CD14-positive monocyte (primary cell): Measurements from ENCODE around the gene ZNF32. TPM values are rescaled to one million over a fixed set of nuclear protein-coding genes. Genes with fewer than 3 reads are reported as not detected.

Experiments used
- DNase-seq, 3 donors: peaks; one replicate each; pipeline ENCODE4 v3.0.0-alpha.2; 2011 to 2022
- H2AFZ ChIP-seq: 2 replicates; pipeline ENCODE4 v1.6.0; 2012; ENCODE audit warnings: mild to moderate bottlenecking, low read depth, low read length, inconsistent platforms; ENCODE audit not compliant: insufficient read depth, poor library complexity, severe bottlenecking
- H3K27ac ChIP-seq, 2 donors: 1 replicate in 1 of 2; 2 replicates in 1 of 2; pipeline ENCODE4 v1.5.1; 2012 to 2013; ENCODE audit warnings: low read length in 2 of 2, control low read depth in 1 of 2, inconsistent platforms in 1 of 2, low read depth in 1 of 2, mild to moderate bottlenecking in 1 of 2
- H3K27me3 ChIP-seq, 2 donors: one replicate each; pipeline versions ENCODE4 v1.6.0 to v1.6.1; 2011 to 2013; ENCODE audit warnings: low read length in 2 of 2; ENCODE audit not compliant: control insufficient read depth in 2 of 2, insufficient read depth in 2 of 2
- H3K36me3 ChIP-seq, 2 donors: replicated peaks in 1 of 2; 1 replicate in 1 of 2; 2 replicates in 1 of 2; pipeline versions ENCODE4 v1.5.1 to v1.6.1; 2012 to 2013; ENCODE audit warnings: low read length in 2 of 2, control low read depth in 1 of 2, inconsistent platforms in 1 of 2, mild to moderate bottlenecking in 1 of 2; ENCODE audit not compliant: insufficient read depth in 2 of 2, control insufficient read depth in 1 of 2
- H3K4me1 ChIP-seq, 2 donors: 1 replicate in 1 of 2; 2 replicates in 1 of 2; pipeline versions ENCODE4 v1.5.1 to v1.6.1; 2012 to 2013; ENCODE audit warnings: low read length in 2 of 2, control low read depth in 1 of 2, inconsistent platforms in 1 of 2, mild to moderate bottlenecking in 1 of 2, moderate library complexity in 1 of 2; ENCODE audit not compliant: insufficient read depth in 2 of 2, control insufficient read depth in 1 of 2
- H3K4me2 ChIP-seq: replicated peaks from 2 replicates; pipeline ENCODE3; 2012; ENCODE audit warnings: low read length, moderate library complexity, mild to moderate bottlenecking; ENCODE audit not compliant: poor library complexity, severe bottlenecking; ENCODE audit errors: extremely low read depth
- H3K4me3 ChIP-seq, 3 experiments: fragments of 200-600 bp in 1 of 3; sonication (generic) in 1 of 3; replicated peaks in 1 of 3; 1 replicate in 2 of 3; 2 replicates in 1 of 3; pipeline ENCODE4 v1.5.1; 2011 to 2013; ENCODE audit warnings: low read length in 3 of 3, mild to moderate bottlenecking in 3 of 3, control low read depth in 2 of 3, low read depth in 2 of 3, inconsistent platforms in 1 of 3, moderate library complexity in 1 of 3
- H3K79me2 ChIP-seq: 2 replicates; pipeline ENCODE4 v1.6.0; 2012; ENCODE audit warnings: mild to moderate bottlenecking, control low read depth, inconsistent platforms, low read length, moderate library complexity; ENCODE audit not compliant: insufficient read depth
- H3K9ac ChIP-seq: 2 replicates; pipeline ENCODE4 v1.6.0; 2017; ENCODE audit warnings: low read length, mild to moderate bottlenecking; ENCODE audit not compliant: insufficient read depth, poor library complexity, severe bottlenecking
- H3K9me3 ChIP-seq, 2 donors: replicated peaks in 1 of 2; 1 replicate in 1 of 2; 2 replicates in 1 of 2; pipeline versions ENCODE4 v1.5.1 to v1.6.1; 2012 to 2013; ENCODE audit warnings: low read length in 2 of 2, control low read depth in 1 of 2; ENCODE audit not compliant: control insufficient read depth in 1 of 2, insufficient read depth in 1 of 2
- H4K20me1 ChIP-seq: 2 replicates; pipeline ENCODE4 v1.6.0; 2012; ENCODE audit warnings: mild to moderate bottlenecking, low read length, control low read depth, moderate library complexity; ENCODE audit not compliant: insufficient read depth
- H3K27ac Mint-ChIP-seq, 7 donors: one replicate each; pipeline ENCODE4 v1.8.0; 2020; ENCODE audit warnings: mild to moderate bottlenecking in 7 of 7, mixed read lengths in 7 of 7, moderate library complexity in 6 of 7, inconsistent platforms in 2 of 7
- H3K27me3 Mint-ChIP-seq, 3 donors: one replicate each; pipeline ENCODE4 v1.8.0; 2021 to 2022; ENCODE audit warnings: low read depth in 3 of 3, mild to moderate bottlenecking in 3 of 3, mixed read lengths in 3 of 3, moderate library complexity in 3 of 3, inconsistent platforms in 1 of 3
- H3K36me3 Mint-ChIP-seq, 2 donors: one replicate each; pipeline ENCODE4 v1.8.0; 2020; ENCODE audit warnings: mixed read lengths in 2 of 2, inconsistent platforms in 1 of 2, mild to moderate bottlenecking in 1 of 2
- H3K4me1 Mint-ChIP-seq: one replicate; pipeline ENCODE4 v1.8.0; 2020; ENCODE audit warnings: mild to moderate bottlenecking, mixed read lengths
- H3K4me3 Mint-ChIP-seq, 2 donors: one replicate each; pipeline ENCODE4 v1.8.0; 2020; ENCODE audit warnings: mild to moderate bottlenecking in 2 of 2, mixed read lengths in 2 of 2, moderate library complexity in 1 of 2
- H3K9me3 Mint-ChIP-seq, 7 donors: one replicate each; pipeline ENCODE4 v1.8.0; 2020 to 2022; ENCODE audit warnings: mixed read lengths in 7 of 7, mild to moderate bottlenecking in 6 of 7, moderate library complexity in 6 of 7, inconsistent platforms in 2 of 7
- CTCF ChIP-seq: fragments of 200-600 bp; IDR thresholded peaks from one replicate; pipeline ENCODE4 v1.8.0; 2022; ENCODE audit warnings: antibody characterized with exemption, mild to moderate bottlenecking
- WGBS: methylation state at CpG from one replicate; pipeline ENCODE4 v1.1.5; 2013; ENCODE audit warnings: missing lambda C conversion rate; ENCODE audit not compliant: insufficient coverage; 5-methylcytosine and 5-hydroxymethylcytosine counted together
- intact Hi-C, 2 donors: fragments of 100-400 bp; cut with micrococcal nuclease; formaldehyde crosslinking; loops; one replicate each; pipeline versions ENCODE4 v1.15.0 to v1.15.1; 2023
- polyA plus RNA-seq, 3 donors: library from polyadenylated mRNA; depleted of rRNA in 1 of 3; unstranded in 2 of 3; stranded (reverse) in 1 of 3; fragments of 300-500 nt in 2 of 3; fragments of >200 nt in 1 of 3; fragmentation: Illumina TruSeq in 2 of 3; gene quantifications; 1 replicate in 2 of 3; 2 replicates in 1 of 3; pipeline ENCODE4 v1.2.3, GENCODE V29; 2012 to 2021

The ZNF32 gene
- polyA plus RNA-seq, 3 donors, result 16.7 to 33.6 (median 33.0) TPM

GRCh38 chr10:43671659-43672531 lies 23.2 kb upstream of the ZNF32 start:
- no peaks in the 10 kb centered on the region for H4K20me1 ChIP-seq
- peaks cover 3 to 8% of the 10 kb centered on the region in 2 donors for H3K4me1 ChIP-seq
- Mint-ChIP-seq H3K4me1 (peaks cover 3% of the 10 kb centered on the region), H3K36me3 (no peaks in the 10 kb centered on the region), H3K27ac (no peak overlapping the region), H3K27me3 (peaks cover 15 to 35% (median 16%) of the 10 kb centered on the region in 3 donors), H3K4me3 (no peak overlapping the region), H3K9me3 (peaks cover 0 to 1% (median 0%) of the 10 kb centered on the region in 7 donors)
- H3K36me3 ChIP-seq, result no peaks in the 10 kb centered on the region
- H3K27ac ChIP-seq, result no peak overlapping the region
- no peak overlapping the region for H3K4me2 ChIP-seq
- intact Hi-C loops, result loop anchor here (2.0 to 5.0 kb wide), 3 partner anchors 640 to 1185 kb away; partner anchors contain the start of gene CXCL12 (in 2 of the 2)
- H2AFZ ChIP-seq, result no peak overlapping the region
- peaks cover 0 to 15% of the 10 kb centered on the region in 2 donors for H3K27me3 ChIP-seq
- H3K4me3 ChIP-seq, result no peak overlapping the region
- H3K9ac ChIP-seq, result no peak overlapping the region
- no peaks in the 10 kb centered on the region for H3K9me3 ChIP-seq
- peak; percentile 40 to 60 (median 56) for DNase-seq
- H3K79me2 ChIP-seq, result no peaks in the 10 kb centered on the region
- WGBS, result 62% methylated on average over 9 of the region's 18 CpGs
- TF ChIP-seq CTCF, result peak; percentile 83

GRCh38 chr10:43669386-43669785 lies 20.7 kb upstream of the ZNF32 start:
- Histone ChIP-seq H3K27ac (no peak overlapping the region), H4K20me1 (no peaks in the 10 kb centered on the region), H3K79me2 (no peaks in the 10 kb centered on the region), H3K4me2 (no peak overlapping the region), H3K9ac (no peak overlapping the region), H3K4me1 (peaks cover 3 to 8% of the 10 kb centered on the region in 2 donors), H2AFZ (no peak overlapping the region), H3K9me3 (no peaks in the 10 kb centered on the region), H3K4me3 (no peak overlapping the region), H3K27me3 (peaks cover 0 to 20% of the 10 kb centered on the region in 2 donors), H3K36me3 (no peaks in the 10 kb centered on the region)
- Mint-ChIP-seq H3K36me3 (no peaks in the 10 kb centered on the region), H3K9me3 (no peaks in the 10 kb centered on the region), H3K4me3 (no peak overlapping the region), H3K4me1 (peaks cover 4% of the 10 kb centered on the region), H3K27me3 (peaks cover 19 to 52% (median 26%) of the 10 kb centered on the region in 3 donors), H3K27ac (no peak overlapping the region)
- 94% methylated on average over 2 of the region's 3 CpGs for WGBS
- no peak for DNase-seq
- TF ChIP-seq CTCF, result no peak
- intact Hi-C loops, result no loop called here
